MM.1S (cell line): Measurements from ENCODE around the gene MYRF.

ENCODE experiments used
- CTCF ChIP-seq: fragments of 300-600 bp; sonication (generic); IDR thresholded peaks from 2 replicates; pipeline ENCODE4 v1.5.1; 2016; ENCODE audit warnings: antibody characterized with exemption, low read length, mixed read lengths
- EZH2 ChIP-seq: fragments of 300-600 bp; sonication (generic); optimal IDR thresholded peaks from 2 replicates; pipeline ENCODE3; 2017; ENCODE audit warnings: low read depth, mild to moderate bottlenecking, antibody characterized with exemption, low read length, mixed read lengths

- TF ChIP-seq CTCF (no peak), EZH2 (no peak)
Measured at GRCh38 chr11:61785837-61786402, 33.5 kb downstream of the MYRF start.
